Keratinocyte (primary cell): ENCODE results near the gene GGA1. TPM values are rescaled to one million over a fixed set of nuclear protein-coding genes. Genes with fewer than 3 reads are reported as not detected.
"Not testable (repeated sequence)": the region's sequence is repeated elsewhere in the genome, so short reads cannot be mapped to it uniquely, and the experiment has no call there.

Experiments
- DNase-seq: peaks from one replicate; pipeline ENCODE4 v3.0.0-alpha.2; 2011; ENCODE audit warnings: low read depth, missing footprints, low spot score
- FAIRE-seq: peaks from 2 replicates; lab custom pipeline; 2011; peaks lifted over from hg19 to GRCh38; lab: Jason Lieb, UNC
- H2AFZ ChIP-seq: 2 replicates; pipeline ENCODE4 v1.6.0; 2012; ENCODE audit warnings: low read length, control low read depth, inconsistent platforms; ENCODE audit not compliant: control insufficient read depth
- H3K27ac ChIP-seq: 2 replicates; pipeline ENCODE4 v1.5.1; 2011; ENCODE audit warnings: low read length; ENCODE audit not compliant: control insufficient read depth, insufficient read depth
- H3K27me3 ChIP-seq: 3 replicates; pipeline ENCODE4 v1.6.0; 2011; ENCODE audit warnings: low read length; ENCODE audit not compliant: control insufficient read depth, insufficient read depth; ENCODE audit errors: extremely low read depth
- H3K36me3 ChIP-seq, 2 experiments: 2 replicates in 1 of 2; 3 replicates in 1 of 2; pipeline ENCODE4 v1.5.1; 2011; ENCODE audit warnings: low read length in 2 of 2, mild to moderate bottlenecking in 1 of 2; ENCODE audit not compliant: control insufficient read depth in 2 of 2, insufficient read depth in 2 of 2; ENCODE audit errors: extremely low read depth in 1 of 2
- H3K4me1 ChIP-seq: 3 replicates; pipeline ENCODE4 v1.5.1; 2011; ENCODE audit warnings: low read length; ENCODE audit not compliant: control insufficient read depth, insufficient read depth; ENCODE audit errors: extremely low read depth
- H3K4me2 ChIP-seq: 3 replicates; pipeline ENCODE4 v1.6.0; 2011; ENCODE audit warnings: low read depth, low read length; ENCODE audit not compliant: control insufficient read depth, insufficient read depth; ENCODE audit errors: extremely low read depth
- H3K4me3 ChIP-seq, 3 experiments: fragments of 200-600 bp in 1 of 3; sonication (generic) in 1 of 3; 2 replicates in 2 of 3; 3 replicates in 1 of 3; pipeline ENCODE4 v1.5.1; 2011 to 2016; ENCODE audit warnings: low read length in 3 of 3, mild to moderate bottlenecking in 3 of 3, control low read depth in 2 of 3, inconsistent platforms in 1 of 3, low read depth in 1 of 3, mixed read lengths in 1 of 3, mixed run types in 1 of 3, moderate library complexity in 1 of 3; ENCODE audit not compliant: control insufficient read depth in 2 of 3, insufficient read depth in 2 of 3; ENCODE audit errors: extremely low read depth in 1 of 3
- H3K79me2 ChIP-seq: 2 replicates; pipeline ENCODE4 v1.6.0; 2012; ENCODE audit warnings: low read length; ENCODE audit not compliant: control insufficient read depth, insufficient read depth
- H3K9ac ChIP-seq: 3 replicates; pipeline ENCODE4 v1.6.0; 2011; ENCODE audit warnings: low read length; ENCODE audit not compliant: control insufficient read depth, insufficient read depth; ENCODE audit errors: extremely low read depth
- H3K9me1 ChIP-seq: 3 replicates; pipeline ENCODE4 v1.6.0; 2011; ENCODE audit warnings: low read length; ENCODE audit not compliant: control insufficient read depth, insufficient read depth; ENCODE audit errors: extremely low read depth
- H3K9me3 ChIP-seq: 2 replicates; pipeline ENCODE4 v1.5.1; 2012; ENCODE audit warnings: low read depth, low read length; ENCODE audit not compliant: control insufficient read depth
- H4K20me1 ChIP-seq: 3 replicates; pipeline ENCODE4 v1.6.0; 2011; ENCODE audit warnings: low read length; ENCODE audit not compliant: control insufficient read depth, insufficient read depth; ENCODE audit errors: extremely low read depth
- CTCF ChIP-seq, 3 experiments: IDR thresholded peaks in 1 of 3; conservative IDR thresholded peaks in 1 of 3; optimal IDR thresholded peaks in 1 of 3; 2 replicates in 2 of 3; 3 replicates in 1 of 3; pipeline versions ENCODE3 to v1.5.1; 2011; ENCODE audit warnings: low read length in 3 of 3, mild to moderate bottlenecking in 3 of 3, moderate library complexity in 2 of 3, control low read depth in 1 of 3, inconsistent platforms in 1 of 3; ENCODE audit not compliant: insufficient read depth in 2 of 3; ENCODE audit errors: extremely low read depth in 1 of 3
- EZH2 ChIP-seq: IDR thresholded peaks from one replicate; pipeline ENCODE4 v1.6.1; 2012; ENCODE audit warnings: inconsistent platforms, mild to moderate bottlenecking, low read length, moderate library complexity
- dilution Hi-C: fragments of 300-500 bp; cut with MboI; formaldehyde crosslinking; loops from one replicate; pipeline ENCODE4 v1.7.0; 2020; ENCODE audit warnings: low sequenced_read_pairs; ENCODE audit not compliant: extremely low pct_ligation_motif_present
- polyA plus RNA-seq, 5 experiments: library from polyadenylated mRNA; depleted of rRNA in 3 of 5; stranded (reverse) in 3 of 5; stranded (forward) in 1 of 5; unstranded in 1 of 5; fragments of >200 nt; gene quantifications; 1 replicate in 1 of 5; 2 replicates in 3 of 5; 3 replicates in 1 of 5; pipeline versions ENCODE4 v1.2.1 to v1.2.3, GENCODE V29; 2011 to 2012; ENCODE audit warnings: missing spikeins in 2 of 5, low read depth in 1 of 5, low replicate concordance in 1 of 5

Gene GGA1
- polyA plus RNA-seq, 1 donor (not counting 4 experiments of a cell fraction or from before 2014, with no cell fraction given) = 29.2 TPM

- TF ChIP-seq EZH2 (no peak), CTCF (optimal IDR thresholded peaks at IDR 0.05 in 1 of 3, IDR thresholded peaks at IDR 0.05 in 1 of 3, conservative IDR thresholded peaks at IDR 0.05 in 1 of 3; ENCODE audit: extremely low read depth in 1 of 3, insufficient read depth in 2 of 3, low read length in 3 of 3) (no peak)
- H3K27ac ChIP-seq = no peak overlapping the region
- FAIRE-seq = no peak
- no peaks in the 10 kb centered on the region for H3K27me3 ChIP-seq
- no peaks in the 10 kb centered on the region for H4K20me1 ChIP-seq
- H3K9ac ChIP-seq = no peak overlapping the region
- H3K4me1 ChIP-seq = peaks cover 4% of the 10 kb centered on the region
- H2AFZ ChIP-seq = no peak overlapping the region
- no peak overlapping the region for H3K4me3 ChIP-seq
- DNase-seq = no peak
- no peak overlapping the region for H3K4me2 ChIP-seq
- no peaks in the 10 kb centered on the region for H3K79me2 ChIP-seq
- dilution Hi-C loops = no loop called here
- H3K36me3 ChIP-seq = no peaks in the 10 kb centered on the region
- no peaks in the 10 kb centered on the region for H3K9me3 ChIP-seq
- no peaks in the 10 kb centered on the region for H3K9me1 ChIP-seq
Measured at GRCh38 chr22:37588546-37589215, 20.0 kb upstream of the GGA1 start.

DNA sequence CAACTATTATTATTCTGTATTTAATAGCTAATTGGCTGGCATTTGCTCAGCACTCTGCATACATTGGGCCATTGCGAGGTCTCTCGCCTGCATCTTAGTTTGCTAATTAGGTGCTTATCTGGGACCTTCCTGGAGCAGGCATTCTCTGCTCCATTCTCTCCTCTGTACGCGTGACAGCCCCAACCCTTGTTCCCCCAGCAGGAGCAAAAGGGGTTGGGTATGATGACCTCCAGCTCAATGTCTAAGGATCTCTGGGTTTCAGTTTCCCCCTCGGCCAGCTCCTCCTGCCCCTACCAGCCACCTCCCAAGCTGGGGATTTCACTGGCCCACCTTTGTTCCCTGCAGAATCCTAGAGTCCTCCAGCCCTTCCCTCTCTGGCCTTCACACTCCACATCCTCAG, 19.0 kb upstream of the GGA1 start:
- H3K27me3 ChIP-seq = no peaks in the 10 kb centered on the region
- H4K20me1 ChIP-seq = no peaks in the 10 kb centered on the region
- TF ChIP-seq EZH2 (no peak), CTCF (optimal IDR thresholded peaks at IDR 0.05 in 1 of 3, IDR thresholded peaks at IDR 0.05 in 1 of 3, conservative IDR thresholded peaks at IDR 0.05 in 1 of 3; ENCODE audit: extremely low read depth in 1 of 3, insufficient read depth in 2 of 3, low read length in 3 of 3) (no peak)
- no peak for FAIRE-seq
- no peak overlapping the region for H3K4me2 ChIP-seq
- dilution Hi-C loops = no loop called here
- no peak overlapping the region for H2AFZ ChIP-seq
- no peak overlapping the region for H3K4me3 ChIP-seq
- no peak for DNase-seq
- H3K9ac ChIP-seq = no peak overlapping the region
- peaks cover 4% of the 10 kb centered on the region for H3K4me1 ChIP-seq
- H3K79me2 ChIP-seq = no peaks in the 10 kb centered on the region
- H3K27ac ChIP-seq = no peak overlapping the region
- no peaks in the 10 kb centered on the region for H3K9me1 ChIP-seq
- H3K9me3 ChIP-seq = no peaks in the 10 kb centered on the region
- no peaks in the 10 kb centered on the region for H3K36me3 ChIP-seq

GRCh38 chr22:37591081-37591480, 17.6 kb upstream of the GGA1 start:
- DNase-seq, FAIRE-seq, H2AFZ ChIP-seq, H3K4me2 ChIP-seq, H3K9me3 ChIP-seq, H3K4me3 ChIP-seq, H3K36me3 ChIP-seq, H3K9ac ChIP-seq, H3K27ac ChIP-seq, dilution Hi-C loops, H3K79me2 ChIP-seq, H3K4me1 ChIP-seq, H3K9me1 ChIP-seq, H4K20me1 ChIP-seq, H3K27me3 ChIP-seq: not testable (repeated sequence)
